Measurements from ENCODE around the gene DNAI1.
"Not testable (repeated sequence)": the region's sequence is repeated elsewhere in the genome, so short reads cannot be mapped to it uniquely, and the experiment has no call there.

DNAI1 gene

DNA sequence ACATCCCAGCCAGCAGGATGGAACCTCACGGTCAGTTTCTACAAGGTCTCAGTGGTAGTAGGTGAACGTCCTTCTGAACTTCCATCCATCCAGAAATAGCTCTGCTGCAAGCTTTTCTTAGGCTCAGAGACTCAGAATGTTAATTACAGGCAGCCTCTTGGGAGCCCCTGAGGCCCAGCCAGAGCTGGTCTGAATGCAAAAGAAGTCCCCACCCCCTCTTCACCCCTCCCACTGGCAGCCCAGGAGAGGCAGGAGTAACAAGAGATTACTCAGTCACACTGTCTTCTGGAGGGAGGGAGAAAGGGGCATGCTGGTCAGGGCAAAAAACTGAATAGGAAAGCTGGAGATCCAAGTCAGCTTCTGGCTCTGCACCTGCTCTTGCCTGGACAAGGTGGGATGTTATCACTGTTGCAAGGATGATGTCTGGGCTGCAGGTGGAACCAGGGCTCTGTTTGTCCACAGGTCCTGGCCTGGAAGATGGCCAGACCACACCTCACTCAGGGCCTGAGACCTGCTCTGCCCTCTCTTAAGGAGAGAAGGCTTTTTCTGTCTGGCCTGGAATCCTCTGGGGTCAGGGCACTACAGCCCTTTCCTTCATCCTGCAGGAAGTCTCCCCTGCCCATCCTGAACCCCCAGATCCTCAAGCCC is 55.1 kb downstream of the DNAI1 start:
- DNase-seq (ENCODE audit: low read depth) = no peak

DNA sequence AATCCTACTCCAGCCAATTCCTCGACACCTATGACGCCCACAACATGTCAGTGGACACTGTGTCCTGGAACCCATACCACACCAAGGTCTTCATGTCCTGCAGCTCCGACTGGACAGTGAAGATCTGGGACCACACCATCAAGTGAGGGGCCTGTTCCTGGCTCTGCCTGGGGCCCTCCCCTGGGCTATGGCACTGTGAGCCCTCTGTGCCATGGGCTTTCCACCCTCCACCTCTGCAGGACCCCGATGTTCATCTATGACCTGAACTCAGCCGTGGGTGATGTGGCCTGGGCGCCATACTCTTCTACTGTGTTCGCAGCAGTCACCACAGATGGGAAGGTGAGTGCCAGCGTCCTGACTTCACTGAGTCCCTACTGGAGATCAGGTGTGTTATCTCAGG is 55.8 kb downstream of the DNAI1 start:
- DNase-seq (ENCODE audit: low read depth) = no peak

DNA sequence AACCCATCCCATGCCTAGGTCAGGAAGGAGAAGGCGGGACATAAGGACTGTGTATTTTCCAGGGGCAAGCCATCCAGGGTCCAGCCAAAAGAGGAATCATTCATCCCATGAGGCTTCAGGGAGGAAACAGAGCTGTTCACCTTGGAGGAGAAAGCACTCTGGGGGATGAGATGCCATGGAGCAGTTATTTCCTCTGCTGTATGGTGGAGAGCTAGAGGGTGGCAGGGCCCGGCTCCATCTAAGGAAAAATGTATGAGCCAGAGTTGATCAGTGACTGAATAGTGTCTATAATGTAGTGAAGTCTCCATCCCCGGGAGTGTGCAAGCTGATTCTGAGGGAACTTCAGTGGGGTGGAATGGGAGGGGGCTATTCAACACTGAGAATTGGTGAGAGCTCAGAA is 56.2 kb downstream of the DNAI1 start:
- no peak for DNase-seq (ENCODE audit: low read depth)

DNA sequence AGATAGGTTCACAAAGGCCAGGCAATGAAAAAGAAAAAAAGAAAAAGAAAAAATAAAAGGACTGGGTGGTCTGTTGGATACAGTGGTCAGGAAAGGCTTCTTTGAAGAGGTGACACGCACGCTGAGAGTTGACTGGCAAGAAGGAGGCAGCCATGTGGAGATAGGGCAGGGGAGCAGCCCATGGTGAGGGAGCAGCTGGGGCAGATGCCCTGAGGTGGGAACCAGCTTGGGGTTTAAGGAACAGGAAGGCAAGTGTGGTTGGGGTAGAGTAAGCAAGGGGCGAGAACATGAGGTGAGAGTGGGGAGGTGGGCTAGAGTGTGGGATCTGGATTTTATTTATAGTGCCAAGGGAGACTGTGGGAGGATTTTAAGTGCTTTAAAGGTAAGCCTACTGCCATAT is 57.4 kb downstream of the DNAI1 start:
- no peak for DNase-seq (ENCODE audit: low read depth)

DNA sequence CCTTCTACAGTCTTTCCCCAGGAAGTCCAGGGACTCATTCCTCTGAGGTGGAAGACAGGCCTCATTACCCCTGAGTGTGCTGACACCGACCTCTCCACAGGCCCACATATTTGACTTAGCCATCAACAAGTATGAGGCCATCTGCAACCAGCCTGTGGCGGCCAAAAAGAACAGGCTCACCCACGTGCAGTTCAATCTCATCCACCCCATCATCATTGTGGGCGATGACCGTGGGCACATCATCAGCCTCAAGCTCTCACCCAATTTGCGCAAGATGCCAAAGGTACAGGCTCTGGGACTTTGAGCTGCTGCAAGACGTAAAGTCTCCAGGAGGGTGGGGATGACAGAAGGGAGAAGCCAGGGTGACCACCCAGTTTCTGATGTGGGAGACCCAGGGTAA is 58.6 kb downstream of the DNAI1 start:
- no peak for DNase-seq (ENCODE audit: low read depth)

DNA sequence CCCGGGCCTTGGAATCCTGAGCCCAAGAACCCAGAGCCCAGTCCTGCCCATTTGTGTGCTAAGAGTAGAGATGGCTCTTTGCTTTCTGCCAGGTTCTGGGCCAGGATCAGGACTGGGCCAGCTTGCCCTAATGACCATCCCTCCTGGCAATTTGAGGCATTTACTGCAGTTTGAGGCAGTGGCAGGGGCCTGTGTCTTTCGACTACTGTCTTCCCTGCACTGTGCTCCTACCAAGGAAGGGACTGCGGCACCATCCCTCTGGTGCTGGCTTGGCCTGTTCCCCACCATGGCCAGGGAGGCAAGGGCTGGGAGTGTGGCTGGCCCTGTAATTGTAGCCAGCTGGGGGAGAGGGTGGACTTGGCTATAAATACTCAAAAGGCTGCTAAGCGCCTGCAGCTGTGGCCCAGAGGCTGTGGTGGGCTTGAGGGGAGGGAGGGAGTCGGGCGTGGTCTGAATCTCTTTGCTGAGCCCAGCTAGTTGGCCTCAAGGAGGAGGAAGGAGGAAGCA is 59.6 kb downstream of the DNAI1 start:
- DNase-seq (ENCODE audit: low read depth) = no peak

DNA sequence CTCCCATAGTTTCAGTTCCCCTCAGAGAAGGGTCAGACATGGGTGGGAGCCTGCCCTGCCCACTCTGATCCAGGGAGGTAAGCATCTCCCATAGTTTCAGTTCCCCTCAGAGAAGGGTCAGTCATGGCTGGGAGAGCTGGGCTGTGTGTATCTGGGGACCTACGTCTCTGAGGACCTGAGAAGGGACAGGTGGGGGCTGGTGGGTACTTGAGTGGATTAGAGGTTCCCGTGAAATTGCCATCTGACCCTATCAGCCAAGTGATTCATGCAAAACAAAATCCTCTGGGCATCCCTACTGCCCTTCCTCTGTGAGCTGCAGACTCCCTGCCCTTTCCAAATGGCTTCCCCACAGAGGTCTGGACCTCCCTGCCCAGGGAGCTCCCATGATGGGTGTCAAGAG is 60.3 kb downstream of the DNAI1 start:
- no peak for DNase-seq (ENCODE audit: low read depth)

DNA sequence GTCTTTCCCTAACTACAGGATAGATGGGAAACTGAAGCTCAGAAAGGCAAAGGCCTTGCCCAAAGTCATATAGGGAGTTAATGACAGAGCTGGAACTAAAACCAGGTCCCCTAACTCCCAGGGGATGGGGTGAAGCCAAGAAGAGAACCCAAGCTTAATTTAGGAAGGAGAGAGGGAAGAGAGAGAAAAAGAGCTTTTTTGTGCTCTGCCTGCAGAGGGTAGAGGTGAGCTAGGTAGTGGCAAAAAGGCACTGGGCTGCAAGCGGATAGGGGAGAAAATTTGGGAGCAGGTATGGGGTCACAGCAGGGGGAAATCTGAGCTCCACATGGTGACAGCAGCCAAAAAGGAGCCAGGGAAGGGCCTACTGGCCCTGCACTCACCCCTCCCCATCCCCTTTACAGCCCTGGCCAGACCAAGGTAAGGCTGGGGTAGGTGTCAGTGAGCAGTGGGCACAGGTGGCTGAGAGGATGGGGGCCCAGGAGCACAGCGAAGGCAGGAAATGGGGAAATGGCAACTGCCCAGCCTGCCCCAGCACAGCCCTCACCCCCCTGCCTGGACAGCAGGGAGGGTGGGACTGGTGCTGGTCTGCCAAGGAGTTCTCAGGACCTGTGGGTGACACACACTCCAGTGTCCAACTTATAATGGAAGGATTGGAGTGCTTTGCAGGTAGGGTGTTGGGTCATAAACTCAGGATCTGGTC is 60.9 kb downstream of the DNAI1 start:
- no peak for DNase-seq (ENCODE audit: low read depth)

DNA sequence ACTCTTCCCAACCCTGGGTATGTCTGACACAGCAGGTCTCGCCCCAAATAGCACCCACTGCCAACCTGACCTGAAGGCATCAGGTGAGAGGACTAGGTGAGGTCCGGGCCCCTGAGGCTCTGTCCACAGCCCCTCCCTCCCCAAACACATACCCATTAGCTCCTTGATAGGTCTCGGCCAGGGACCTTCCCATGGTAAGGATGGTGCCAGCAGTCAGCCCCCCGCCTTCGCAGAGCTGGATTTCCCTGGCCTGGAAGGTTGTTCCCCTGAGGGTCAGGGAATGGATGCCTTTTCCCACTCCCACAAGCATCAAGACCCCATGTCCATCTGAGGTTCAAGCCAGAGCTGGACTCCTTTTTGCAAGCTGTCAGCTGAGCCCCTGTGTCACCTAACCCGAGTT is 61.5 kb downstream of the DNAI1 start:
- no peak for DNase-seq (ENCODE audit: low read depth)

DNA sequence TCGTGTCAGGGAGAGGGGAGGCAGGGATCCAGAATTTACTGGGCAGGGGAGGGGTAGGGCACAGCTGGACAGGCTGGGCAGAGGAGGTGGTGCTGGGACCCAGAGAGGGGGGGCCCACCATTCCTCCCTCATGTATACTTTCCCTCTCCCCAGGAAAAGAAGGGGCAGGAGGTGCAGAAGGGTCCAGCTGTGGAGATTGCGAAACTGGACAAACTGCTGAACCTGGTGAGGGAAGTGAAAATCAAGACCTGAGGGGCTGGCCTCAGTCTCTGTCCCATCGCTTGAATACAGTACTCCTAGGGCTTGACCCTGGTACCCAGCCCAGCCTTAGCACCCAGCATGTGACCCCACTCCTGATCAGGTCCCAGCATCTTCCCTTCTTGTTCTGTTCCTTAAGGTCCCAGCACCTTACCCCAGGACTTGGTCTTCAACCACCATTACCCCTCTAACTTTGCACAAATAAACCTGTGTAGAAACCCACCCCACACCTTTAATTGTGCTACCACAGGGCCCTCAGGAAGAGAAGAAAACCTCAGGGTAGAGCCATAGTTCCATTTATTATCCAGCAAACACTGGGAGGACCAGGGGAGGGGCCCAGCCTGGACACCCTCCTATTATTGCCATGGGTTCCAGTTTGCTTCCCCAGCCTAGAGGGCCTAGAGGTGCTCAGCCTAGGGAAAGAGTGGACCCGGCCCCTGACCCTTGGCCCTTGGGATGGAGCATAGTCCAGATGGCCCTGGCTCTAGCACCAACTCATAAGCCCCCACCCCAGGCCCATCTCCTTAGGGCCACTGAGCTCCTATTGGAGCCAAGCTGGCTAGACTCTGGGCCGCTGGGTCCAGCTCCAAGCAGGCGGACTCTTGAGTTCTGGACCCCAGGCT is 62.1 kb downstream of the DNAI1 start:
- no peak for DNase-seq (ENCODE audit: low read depth)

DNA sequence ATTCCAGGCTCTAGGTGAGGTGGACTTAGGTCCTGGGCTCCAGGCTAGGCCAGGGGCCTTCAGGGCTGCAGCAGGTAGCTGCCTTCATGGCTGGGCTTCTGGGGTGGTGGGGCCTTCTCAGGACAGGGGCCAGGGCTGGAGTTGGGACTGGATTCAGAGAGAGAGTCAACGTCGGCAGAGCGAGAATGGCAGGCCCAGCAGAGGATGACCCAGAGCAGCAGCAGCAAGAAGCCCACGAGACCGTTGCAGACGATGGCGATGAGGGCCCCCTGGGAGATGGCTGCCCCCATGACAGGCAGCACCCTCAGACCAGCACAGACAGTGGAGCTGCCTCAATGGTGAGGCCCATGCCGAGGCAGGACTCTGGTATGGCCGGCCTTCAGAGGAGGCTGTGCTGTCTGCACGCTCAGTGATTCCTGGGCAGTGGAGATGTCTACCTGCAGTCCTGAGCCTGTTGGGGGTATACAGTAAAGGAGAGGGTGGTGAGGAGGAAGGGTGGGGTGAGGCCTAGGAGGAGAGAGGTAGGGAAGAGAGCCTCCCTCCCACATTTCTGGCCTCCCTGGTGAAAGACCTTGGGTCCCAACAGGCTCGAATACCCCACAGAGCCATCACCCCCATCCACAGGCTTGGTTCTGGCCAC is 62.9 kb downstream of the DNAI1 start:
- no peak for DNase-seq (ENCODE audit: low read depth)

DNA sequence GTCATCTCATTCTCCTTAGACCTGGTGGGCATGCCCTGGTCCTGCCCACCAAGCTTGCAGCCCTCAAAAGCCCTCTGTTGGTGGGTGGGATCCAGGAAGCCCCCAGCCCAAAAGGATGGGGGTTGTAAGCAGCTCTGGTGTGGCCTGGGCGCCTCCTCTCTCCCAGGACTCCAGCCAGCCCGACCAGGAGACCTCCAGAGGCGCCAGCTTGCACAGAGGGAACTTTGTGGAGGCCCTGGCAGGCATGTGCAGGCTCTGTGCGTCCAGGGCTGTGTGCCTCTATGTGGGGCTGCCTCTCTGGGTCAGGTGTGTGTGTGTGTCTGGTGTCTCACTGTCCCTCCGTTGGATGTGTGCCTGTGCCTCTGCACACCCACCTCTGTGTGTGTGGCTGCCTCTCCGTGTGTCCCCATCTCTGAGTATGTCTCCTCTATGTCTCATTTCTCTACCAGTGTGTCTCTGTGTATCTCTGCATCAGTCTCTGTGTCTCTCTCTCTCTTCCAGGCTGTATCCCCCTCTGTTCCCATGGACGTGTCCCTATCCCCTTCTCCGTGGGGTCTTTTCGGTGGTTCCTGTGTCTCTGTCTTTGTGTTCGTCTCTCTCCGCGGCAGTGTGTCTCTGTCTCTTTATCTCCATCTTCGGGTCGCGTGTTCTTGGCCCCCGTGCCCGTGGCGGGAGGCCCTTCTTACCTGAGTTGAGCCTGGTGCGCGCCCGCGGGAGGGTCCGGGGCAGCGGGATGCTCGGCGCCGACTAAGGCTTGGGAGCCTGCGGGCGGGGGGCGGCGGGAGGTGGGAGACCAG is 63.7 kb downstream of the DNAI1 start:
- no peak for DNase-seq (ENCODE audit: low read depth)

DNA sequence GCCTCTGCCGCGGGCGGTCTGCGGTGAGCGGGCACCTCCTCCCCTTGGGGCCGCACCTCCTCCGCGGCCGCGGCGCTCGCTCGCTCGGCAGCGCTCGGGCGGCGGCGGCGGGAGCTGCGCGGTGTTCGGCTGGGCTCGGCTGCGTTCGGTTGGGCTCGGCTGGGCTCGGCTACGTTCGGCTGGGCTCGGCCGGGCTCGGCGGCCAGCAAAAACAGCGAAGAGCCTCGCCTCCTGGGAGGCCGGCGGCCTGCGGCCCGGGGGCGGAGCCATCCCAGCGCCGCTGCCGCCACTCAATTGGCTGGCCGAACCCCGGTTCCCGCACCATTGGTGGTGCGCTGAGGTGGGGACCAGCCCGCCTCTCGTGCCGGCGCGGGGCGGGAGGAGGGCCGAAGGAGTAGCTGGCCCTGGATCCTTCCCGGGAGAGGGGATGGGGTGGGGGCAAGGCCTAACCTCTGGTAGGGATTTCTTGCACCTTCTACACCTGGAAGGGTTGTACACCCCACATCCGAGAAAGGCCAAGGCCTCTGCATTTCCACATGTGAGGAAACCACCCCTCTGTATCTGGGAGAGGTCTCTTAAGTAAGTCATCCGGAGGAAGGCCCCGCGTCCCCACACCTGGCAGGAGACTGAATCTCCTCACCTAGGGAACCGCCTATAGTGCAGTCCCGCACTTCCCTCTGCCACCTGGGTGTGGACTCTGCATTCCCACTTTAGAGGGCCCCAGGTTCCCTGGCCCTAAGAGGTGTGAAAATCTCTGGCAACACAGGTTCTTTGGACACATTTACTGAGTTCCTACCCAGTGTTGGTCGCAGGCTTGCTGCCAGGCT is 64.6 kb downstream of the DNAI1 start, which contains the start of gene ENHO:
Gene ENHO (minus strand): TSS at position 20 of the 827 bp plus-strand sequence. CDS start 1,295 bp downstream, outside the sequence.
- peak; percentile 70 for DNase-seq (ENCODE audit: low read depth)

DNA sequence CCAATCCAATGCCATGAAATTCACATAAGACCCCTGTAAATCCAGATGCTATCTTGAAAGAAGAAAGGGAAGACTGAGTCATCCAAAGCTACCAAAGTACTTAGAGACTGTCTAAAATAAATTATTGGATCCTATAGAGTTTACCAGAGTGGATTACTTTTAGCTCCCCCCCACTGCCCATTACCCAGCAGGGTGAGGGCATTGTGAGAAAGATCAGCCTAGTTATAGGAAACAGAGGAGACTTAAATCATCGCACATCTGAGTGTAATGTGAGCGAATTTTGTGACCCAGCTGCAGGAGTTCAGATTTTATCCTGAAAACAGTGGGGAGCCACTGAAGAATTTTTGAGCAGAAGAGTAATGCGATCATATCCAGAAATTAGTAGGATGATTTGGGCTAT is 65.7 kb downstream of the DNAI1 start:
- no peak for DNase-seq (ENCODE audit: low read depth)

DNA sequence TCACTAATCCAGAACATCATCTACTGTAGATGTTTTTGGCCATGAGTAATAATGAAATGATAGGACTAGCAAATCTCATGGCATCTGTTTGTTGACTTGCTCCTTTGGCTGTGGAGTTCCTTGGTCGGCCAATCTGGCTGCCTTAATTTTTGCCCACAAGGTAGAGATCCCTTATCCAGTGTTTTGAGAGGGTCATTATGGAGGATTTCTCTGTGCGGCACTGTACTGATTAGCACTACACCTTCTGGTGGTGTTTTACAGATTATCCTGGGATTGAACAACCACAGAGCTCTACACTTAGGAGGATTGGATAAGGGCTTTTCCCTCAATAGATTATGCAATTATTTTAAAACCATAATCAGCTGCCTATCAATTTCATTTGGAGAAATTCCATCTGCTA is 67.4 kb downstream of the DNAI1 start:
- DNase-seq (ENCODE audit: low read depth) = no peak

DNA sequence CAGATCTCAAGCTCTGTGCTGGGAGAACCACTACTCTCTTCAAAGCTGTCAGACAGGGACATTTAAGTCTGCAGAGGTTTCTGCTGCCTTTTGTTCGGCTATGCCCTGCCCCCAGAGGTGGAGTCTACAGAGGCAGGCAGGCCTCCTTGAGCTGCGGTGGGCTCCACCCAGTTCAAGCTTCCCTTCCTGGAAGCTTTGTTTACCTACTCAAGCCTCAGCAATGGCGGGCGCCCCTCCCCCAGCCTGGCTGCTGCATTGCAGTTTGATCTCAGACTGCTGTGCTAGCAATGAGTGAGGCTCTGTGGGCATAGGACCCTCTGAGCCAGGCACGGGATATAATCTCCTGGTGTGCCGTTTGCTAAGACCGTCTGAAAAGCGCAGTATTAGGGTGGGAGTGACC is 73.4 kb downstream of the DNAI1 start:
- DNase-seq (ENCODE audit: low read depth) = not testable (repeated sequence)

DNA sequence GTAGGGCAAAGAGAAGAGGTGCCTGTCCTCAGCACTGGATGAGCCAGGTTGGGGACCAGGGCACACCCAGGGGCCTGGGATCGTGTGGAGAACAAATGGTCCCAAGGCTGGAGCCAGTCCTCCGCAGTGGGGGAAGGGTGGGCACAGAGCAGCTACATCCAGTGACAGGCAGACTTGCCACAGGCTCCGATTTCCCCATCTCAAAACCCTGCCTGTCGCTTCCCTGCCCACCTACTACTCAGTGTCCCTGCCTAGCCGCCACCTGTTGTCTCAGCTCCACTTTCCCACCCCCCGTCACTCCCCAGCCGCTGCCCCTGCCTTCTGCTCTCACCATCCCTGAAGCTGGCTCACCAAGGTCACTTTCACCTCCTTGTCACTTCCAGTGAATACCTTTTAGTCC is 78.1 kb downstream of the DNAI1 start:
- DNase-seq (ENCODE audit: low read depth) = no peak

DNA sequence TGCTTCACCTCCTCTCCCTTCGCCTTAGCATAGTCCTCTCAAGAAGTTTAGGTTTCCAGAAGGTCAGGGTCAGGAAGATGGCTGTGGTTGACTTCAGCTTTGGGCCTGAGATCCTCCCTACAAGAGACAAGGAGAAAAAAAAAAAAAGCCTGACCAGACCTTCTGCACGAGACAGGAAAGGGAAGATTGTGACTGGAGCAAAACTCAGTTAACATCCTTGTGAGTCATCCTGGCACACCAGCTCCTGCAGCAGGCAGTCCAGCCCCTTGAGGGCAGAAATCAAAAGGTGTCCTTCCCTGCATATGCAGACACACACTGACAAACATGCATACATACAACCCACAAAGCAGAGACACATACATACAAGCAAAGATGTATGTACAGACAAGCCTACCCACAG is 82.2 kb downstream of the DNAI1 start:
- peak; percentile 61 for DNase-seq (ENCODE audit: low read depth)

DNA sequence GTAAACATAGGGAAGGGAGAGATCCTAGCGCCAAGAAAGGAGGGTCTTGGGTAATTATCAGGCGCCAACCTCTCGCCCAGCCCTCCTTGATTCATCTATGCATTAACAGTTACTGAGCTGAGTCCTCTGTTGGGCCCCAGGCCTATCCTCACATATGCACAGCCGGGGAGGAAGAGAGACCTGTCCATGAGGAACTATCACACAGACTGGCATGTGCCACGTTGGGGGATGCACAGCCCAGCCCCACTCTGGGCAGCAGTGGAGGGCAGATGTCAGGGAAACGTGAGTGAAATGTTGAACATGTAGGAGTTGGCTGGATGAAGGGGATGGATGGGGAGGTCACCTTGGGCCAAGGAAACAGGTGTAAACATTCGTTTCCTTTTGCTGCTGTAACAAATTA is 82.9 kb downstream of the DNAI1 start:
- DNase-seq (ENCODE audit: low read depth) = no peak

DNA sequence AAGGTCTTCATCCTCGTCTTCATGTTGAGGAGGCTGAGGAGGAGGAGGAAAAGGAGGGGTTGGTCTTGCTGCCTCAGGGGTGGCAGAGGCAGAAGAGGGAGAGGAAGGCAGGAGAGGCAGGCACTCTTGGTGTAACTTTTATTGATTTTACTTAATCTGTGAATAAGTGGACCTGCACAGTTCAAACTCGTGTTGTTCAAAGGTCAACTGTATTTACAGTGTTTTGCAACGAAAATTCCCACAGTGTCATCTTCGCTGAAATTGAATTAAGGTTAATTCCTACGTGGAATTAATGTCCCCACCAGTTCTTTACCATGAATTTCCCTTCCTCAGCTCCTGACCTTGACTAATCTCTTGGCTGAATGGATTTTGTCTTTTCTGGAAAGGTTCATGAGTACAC is 85.4 kb downstream of the DNAI1 start:
- DNase-seq (ENCODE audit: low read depth) = no peak

DNA sequence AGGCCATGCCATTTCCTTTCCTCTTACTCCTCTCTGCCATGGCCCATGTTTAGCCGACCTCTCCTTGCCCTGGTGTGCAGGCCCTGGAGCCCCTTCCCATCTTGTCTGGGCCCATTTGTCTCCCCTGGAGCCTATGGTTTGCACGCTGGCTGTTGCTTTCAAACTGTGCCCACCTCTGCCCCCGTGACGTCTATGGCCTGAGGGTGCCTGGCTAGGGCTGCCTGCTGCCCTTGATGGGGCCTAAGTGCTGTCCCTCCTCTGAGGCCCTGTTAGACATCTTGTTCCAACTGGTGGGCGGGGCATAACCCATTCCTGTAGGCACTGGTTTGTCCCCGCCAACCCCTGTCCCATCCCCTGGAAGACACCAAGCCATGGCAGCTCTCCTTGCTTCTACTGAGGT is 86.9 kb downstream of the DNAI1 start:
- DNase-seq (ENCODE audit: low read depth) = no peak
